GM08714 (cell line): ENCODE data around the gene LEAP2.

Experiments used
- H3K4me3 ChIP-seq: fragments of 200-500 bp; sonication (Bioruptor generic); 2 replicates; pipeline ENCODE4 v1.5.1; 2014; ENCODE audit warnings: mild to moderate bottlenecking, low read length, inconsistent platforms
- ZNF274 ChIP-seq: IDR thresholded peaks from 2 replicates; pipeline ENCODE4 v1.6.1; 2012; ENCODE audit warnings: mild to moderate bottlenecking, low read depth, low read length

LEAP2 gene

DNA sequence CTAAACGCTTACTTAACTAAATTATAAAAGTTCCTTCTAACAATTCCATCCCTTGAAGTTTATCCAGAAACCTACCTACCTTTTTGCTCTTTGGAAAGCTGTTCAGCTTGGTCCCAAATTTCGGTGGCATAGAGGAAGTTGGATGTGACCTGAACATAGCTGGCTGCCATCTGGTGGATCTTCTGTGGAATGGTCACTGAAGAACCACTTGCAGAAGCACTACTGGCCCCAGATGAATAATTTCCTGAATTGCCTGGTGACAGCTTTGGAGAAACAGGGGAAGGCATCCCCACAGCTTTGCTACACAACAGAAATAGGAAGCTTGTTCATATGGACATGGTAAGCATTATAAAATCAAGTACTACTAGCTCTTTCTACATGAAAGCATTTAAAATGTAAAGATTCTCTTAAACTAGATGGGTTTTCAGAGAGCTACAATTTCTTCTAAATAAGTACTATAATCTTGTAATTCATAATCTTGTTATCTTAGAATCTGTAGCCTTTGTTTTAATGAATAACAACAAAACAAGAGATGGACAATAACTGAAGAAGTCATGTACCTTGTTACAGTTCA is 9.9 kb downstream of the LEAP2 start:
- no peak for TF ChIP-seq ZNF274

DNA sequence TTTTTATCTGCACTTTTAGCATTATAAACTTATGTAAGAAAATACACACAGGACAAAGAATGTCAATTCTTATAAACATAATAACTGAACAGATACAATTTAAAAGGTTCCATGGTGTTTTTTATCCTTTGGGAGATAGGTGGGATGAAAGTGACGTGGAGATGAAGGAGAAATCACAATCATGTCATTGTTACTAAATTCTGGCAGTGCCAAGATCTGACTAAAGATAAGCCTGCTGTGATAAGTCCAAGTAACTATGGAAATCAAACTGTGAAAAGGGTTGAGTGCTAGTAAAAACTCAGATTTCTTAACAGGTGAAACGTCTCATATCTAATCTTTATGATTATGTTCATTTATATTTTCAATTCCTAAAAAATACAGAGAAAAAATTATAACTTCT is 11.1 kb downstream of the LEAP2 start:
- no peak for TF ChIP-seq ZNF274

More for the DNA sequence above, 9.9 kb downstream of the LEAP2 start:
- no peak overlapping the region for H3K4me3 ChIP-seq

DNA sequence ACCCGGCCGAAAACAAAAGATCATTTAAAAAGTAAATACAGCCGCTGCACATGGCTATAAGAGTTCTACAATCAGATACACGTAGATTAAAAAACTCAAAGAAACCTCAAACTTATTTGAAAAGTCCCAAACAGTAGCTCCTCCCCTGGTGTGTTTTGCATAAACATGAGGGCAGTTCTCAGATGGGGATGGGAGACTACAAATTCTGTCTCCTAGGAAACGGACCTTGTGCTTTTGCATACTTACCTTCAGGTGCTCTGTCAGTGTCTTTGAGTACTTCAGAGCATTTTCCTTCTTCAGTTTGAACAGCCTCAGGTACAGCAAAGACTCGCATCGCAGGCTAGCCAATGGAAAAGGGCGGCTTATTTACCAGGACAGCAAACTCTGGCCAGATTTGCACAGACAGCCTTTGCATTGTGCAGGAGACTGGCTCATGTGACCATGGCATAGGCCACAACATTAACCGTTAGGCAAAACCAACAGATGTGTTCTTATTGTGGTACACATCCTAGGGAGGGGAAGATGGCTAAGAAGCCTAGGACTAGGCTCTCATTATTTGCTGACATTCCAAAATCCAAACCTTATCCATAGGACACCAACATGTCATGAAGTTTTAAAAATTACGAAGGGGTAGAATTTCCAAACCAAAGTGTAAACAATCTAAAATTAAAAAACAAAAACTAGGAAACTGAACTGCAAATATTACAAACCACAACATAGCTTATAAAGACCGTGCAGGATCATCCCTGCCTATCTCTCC is 12.8 kb downstream of the LEAP2 start:
- TF ChIP-seq ZNF274 = no peak
- no peak overlapping the region for H3K4me3 ChIP-seq

More for the DNA sequence above, 11.1 kb downstream of the LEAP2 start:
- H3K4me3 ChIP-seq = no peak overlapping the region

DNA sequence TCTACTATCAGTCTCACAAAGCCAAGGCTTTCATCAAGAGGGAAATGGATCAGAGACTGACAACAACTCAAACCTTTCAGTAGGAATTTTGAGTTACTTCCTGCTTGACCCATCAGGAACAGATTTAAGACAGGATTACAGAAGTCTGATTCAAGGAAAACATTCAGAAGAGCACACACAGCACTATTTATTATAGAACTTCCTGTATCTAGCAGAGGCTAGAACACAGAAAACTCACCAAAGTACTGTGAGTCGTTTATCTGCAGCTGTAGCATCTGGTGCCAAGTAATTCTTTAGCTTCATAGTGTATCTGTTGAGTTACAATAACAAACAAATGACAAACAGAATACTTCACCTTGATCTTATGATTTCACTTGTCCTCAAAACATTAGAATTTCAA is 13.8 kb downstream of the LEAP2 start:
- TF ChIP-seq ZNF274 = no peak
- H3K4me3 ChIP-seq = no peak overlapping the region

DNA sequence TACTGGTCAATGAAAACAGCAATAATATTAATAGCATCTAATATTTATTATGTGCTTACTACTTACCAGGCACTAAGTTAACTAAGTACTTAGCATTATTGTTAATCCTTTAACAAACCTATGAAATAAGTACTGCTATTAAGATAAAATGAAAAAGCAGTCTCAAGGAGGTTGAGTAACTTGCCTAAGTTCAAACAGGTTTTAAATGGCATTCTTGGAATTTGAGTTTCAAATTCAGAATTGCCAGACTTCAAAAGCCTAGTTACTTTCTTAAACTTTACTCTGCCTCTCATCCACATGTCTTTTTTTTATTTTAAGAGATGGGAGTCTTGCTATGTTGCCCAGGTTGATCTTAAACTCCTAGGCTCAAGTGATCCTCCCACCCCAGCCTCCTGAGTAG is 16.0 kb downstream of the LEAP2 start:
- TF ChIP-seq ZNF274 = no peak
- no peak overlapping the region for H3K4me3 ChIP-seq

DNA sequence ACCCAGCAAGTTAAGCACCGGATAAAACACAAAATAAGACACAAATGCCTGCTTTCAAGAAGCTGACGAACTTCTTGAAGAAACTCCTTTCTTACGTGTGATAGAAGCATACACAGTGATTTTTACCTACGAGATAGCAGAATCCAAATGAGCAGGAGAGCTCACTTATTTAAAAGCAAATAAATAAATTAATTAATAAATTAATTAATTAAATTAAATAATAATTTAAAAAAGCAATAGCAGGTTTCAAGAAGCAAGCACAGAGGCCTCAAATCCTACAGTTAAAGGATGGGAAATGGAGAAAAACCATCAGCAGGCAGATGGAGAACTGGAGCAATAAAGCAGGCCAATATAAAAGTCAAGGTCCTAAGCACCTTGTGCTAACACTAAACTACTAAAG is 17.3 kb downstream of the LEAP2 start:
- no peak overlapping the region for H3K4me3 ChIP-seq
- no peak for TF ChIP-seq ZNF274

DNA sequence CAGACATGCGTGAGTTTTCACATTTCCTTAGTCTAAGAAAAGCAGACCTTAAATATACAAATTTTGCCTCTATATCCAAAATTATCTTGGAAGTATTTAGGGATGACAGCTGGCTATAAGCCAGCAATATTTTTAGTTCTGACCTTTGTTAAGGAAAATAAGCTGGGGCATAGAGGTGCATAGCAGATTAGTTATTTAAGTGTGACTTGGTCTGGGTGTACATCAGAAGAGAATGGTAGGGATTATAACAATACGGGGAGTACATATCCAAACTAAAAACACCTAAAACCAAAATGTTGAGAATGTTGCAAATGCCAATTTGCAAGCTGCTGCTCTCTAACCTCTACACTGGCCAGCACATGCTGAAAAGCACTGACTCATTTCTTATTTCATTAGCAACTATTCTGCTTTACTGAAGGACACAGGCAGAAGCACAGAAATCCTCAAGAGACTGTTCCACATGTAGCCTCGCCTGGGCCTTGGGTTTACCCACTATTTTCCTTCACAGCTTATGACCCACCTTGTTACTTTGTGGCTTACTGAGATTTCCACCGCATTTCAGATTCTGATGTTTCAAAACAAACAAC is 22.3 kb downstream of the LEAP2 start:
- TF ChIP-seq ZNF274 = no peak
- H3K4me3 ChIP-seq = no peak overlapping the region

DNA sequence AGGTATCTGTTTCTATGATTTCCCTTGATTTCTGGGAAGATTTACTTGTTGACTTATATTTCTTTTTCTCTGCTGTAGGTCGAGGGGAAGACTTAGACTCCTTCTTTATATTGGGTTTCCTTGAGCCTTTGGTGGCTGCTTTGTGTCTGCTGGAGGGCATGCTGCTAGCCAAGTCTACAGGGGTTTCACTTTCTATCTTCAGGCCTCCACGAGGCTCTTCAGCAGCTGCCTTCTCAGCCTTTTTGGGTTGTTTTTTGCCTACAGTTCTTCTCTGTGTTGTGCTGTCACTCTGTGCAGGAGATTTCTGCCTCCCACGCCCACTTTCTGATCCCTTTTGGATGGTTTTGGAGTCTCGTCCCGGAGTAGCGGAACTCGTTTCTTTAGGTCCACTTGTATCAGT is 23.2 kb downstream of the LEAP2 start:
- no peak for TF ChIP-seq ZNF274
- H3K4me3 ChIP-seq = no peak overlapping the region

DNA sequence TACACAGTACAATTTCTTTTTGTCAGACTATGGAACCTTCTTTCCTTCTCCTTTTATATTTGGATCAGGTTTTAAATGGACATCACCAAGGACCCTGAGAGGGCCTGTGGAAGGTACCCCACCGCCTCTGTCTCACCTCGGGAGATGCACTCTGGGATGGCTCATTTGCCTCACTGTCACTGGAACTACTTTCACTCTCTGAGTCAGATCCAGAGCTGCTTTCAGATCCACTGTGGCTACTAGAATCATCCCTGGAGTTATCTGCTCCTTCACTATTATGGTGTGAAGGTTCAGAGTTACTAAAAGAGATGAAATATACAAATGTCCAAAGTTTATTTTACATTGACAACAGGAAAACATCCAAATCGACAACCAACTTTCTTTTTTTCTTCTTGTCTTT is 24.6 kb downstream of the LEAP2 start:
- no peak for TF ChIP-seq ZNF274
- H3K4me3 ChIP-seq = no peak overlapping the region

DNA sequence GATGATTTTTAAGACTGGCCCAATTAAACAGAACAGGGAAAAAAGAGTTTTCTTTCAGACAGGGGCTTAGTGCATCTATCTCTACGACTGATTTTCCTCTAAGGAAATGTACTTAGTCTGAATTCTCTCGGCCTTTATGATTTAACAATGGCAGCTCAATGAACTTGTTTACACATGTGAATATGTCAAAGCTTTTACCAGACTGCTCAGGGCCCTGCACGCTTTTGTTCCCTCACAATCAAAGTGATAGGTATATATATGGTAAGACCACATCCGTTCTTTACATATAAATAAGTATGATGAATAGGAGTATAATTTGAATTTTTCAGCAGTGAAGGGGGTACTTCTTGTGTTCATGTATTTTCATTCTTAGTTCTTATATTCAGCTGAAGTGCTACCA is 27.6 kb downstream of the LEAP2 start:
- H3K4me3 ChIP-seq = no peak overlapping the region
- no peak for TF ChIP-seq ZNF274

DNA sequence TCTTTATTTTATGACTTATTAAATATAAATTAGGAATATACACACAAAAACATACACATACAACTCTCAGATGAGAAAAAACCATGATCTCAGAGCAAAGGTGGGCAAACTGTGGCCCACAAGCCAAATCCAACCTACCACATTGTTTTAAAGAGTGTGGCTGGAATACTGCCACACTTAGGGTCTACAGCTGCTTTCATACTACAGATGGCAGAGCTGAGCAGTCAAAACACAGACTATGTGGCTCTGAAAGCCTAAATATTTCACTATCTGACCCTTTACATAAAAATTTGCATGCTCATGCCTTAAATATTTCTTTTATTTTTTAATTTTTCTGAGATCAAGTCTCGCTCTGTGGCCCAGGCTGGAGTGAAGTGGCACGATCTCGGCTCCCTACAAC is 28.3 kb downstream of the LEAP2 start:
- TF ChIP-seq ZNF274 = no peak
- H3K4me3 ChIP-seq = no peak overlapping the region

DNA sequence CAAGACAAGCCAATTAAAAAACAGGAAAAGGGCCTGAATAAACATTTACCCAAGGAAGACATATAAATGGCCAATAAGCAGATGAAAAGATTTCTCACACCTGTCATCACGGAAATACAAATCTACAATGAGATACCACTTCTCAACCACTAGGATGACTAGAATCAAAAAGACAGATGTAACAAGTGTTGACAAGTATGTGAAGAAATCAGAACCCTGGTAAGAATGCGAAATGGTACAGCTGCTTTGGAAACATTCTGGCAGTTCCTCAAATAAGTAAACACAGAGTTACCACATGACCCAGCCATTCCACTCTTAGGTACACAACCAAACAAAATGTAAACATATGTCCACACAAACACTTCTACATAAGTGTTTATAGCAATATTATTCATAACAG is 32.5 kb downstream of the LEAP2 start:
- H3K4me3 ChIP-seq = no peak overlapping the region
- TF ChIP-seq ZNF274 = no peak

DNA sequence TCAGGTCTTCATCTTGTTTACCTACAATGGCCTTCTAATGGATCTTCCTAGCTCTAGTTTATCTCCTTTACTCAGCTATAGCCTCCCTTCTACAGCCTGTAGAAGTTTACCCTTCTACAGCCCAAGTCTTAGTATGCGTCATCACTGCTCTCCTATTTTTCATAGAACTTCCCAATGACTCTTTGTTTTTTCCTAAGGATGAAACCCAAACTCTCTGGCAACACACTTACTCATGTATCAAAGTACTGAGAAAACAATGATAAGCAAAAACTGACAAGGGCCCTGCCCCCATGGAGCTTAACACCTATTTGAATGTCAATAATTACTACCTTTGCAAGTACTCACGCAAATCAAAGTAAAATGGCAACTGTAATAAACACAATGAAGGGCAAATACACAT is 33.7 kb downstream of the LEAP2 start:
- TF ChIP-seq ZNF274 = no peak

DNA sequence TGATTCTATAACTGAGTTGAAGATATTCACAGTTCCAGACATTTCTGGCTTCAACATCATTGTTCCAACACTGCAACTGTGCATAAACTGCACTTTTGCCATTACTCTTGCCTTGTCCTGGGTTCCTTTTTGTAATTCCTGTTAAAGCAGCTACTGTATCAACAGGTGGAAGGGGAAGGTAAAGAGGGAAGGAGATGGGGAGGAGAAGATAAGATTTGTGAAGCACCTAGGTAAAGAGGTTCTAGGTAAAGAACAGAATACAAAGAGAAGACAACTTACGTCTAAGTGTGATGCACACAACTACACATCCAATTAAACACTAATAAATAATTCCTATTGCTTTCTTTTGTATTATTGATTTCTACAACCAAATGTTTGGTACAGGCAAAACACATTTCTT is 36.2 kb downstream of the LEAP2 start:
- TF ChIP-seq ZNF274 = no peak
- H3K4me3 ChIP-seq = no peak overlapping the region

More for the DNA sequence above, 33.7 kb downstream of the LEAP2 start:
- H3K4me3 ChIP-seq = no peak overlapping the region

DNA sequence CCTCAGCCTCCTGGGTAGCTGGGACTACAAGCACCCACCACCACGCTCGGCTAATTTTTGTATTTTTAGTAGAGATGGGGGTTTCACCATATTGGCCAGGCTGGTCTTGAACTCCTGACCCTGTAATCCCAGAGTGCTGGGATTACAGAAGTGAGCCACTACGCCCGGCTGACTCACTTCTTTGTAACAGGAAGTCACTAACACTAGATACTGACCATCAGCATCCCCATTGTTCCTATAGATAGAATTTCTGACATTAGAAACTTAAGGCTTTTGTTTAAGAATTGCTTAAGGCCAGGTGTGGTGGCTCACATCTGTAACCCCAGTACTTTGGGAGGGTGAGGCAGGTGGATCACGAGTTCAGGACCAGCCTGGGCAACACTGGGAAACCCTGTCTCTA is 42.2 kb downstream of the LEAP2 start:
- no peak for TF ChIP-seq ZNF274
- H3K4me3 ChIP-seq = no peak overlapping the region
